NCI-H1930 (cell line): ENCODE measurements around the gene TIFAB.

Source experiments
- DNase-seq, 2 experiments: peaks; one replicate each; lab custom pipeline; 2025; lab: John Stamatoyannopoulos, UW

The TIFAB gene

DNA sequence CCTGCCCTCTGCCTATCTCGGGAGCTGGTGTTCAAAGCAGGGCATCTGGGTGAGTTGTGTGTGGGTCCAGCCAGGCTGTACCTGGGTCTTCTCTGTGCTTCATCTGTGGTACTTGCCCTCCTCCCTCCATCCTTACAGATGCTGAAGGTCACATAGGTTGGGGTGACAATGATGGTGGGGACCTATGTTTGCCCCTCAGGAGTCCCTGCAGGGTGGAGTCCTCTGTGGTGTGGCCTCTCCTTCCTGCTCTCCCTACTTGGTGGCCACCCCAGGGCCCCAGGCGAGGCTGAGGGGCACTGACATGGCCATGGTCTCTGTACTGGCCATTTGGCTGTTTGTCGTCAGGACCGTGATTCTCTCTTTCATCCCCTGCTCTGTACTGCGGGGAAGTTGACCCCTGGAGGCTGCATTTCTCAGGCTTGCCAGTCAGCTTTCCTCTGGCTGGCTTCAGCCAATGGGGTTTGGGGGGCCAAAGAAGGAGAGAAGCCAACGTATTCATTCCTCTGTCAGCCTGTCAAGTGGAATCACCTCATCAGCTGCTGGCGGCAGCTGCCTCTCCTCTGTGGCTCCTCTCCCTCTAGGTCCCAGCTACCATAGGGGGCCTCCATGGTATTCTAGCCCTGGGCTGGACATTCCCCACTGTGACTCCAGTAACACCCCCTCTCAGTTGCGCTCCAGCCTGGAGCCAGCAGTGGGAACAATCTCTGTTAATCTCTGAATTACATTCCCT lies 9.6 kb downstream of the TIFAB start:
- no peak for DNase-seq

- DNase-seq, result no peak
Measured at GRCh38 chr5:135441919-135442318, 10.2 kb downstream of the TIFAB start.

DNA sequence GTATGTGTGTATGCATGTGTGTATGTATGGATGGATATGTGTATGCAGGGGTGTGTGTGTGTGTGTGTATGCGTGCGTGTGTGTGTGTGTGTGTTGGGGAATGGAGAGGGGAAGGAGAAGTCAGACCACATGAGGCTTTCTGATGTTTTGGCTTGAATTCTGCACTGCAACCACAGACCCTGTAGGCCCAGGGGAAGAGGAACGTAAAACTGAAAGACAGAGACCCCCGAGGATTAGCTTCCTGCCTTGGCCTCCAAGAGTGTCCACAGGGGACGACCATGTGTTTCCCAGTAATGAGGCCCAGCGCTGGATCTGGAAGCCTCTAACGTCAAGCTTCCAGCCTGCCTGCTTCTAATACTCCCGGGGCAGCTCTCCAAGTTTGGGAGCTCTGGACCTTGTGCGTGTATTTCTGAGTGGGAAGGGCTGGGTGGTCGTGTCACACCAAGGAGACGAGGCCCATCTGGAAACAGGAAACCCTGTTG lies 10.8 kb downstream of the TIFAB start:
- DNase-seq, result no peak

DNA sequence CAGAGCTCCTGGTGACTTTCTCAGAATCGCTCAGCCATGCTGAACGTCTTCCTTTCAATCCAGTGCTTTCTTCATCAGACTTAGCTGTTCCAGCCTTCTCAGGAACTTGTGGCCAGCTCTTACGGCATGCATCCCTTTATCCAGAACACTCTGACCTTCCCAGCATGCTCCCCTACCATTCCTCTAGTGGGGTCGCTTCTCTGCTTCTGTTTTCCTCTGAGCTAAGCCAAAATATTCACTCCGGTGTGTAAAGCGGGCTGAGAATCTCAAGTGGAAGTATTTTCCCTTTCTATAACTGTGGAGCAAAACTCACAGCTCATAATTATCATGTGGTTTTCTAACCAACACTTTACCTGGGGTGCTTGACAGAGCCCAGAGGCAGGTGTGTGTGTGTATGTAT lies 11.2 kb downstream of the TIFAB start:
- no peak for DNase-seq

- no peak for DNase-seq
Measured at GRCh38 chr5:135439231-135440205, 12.6 kb downstream of the TIFAB start.

DNA sequence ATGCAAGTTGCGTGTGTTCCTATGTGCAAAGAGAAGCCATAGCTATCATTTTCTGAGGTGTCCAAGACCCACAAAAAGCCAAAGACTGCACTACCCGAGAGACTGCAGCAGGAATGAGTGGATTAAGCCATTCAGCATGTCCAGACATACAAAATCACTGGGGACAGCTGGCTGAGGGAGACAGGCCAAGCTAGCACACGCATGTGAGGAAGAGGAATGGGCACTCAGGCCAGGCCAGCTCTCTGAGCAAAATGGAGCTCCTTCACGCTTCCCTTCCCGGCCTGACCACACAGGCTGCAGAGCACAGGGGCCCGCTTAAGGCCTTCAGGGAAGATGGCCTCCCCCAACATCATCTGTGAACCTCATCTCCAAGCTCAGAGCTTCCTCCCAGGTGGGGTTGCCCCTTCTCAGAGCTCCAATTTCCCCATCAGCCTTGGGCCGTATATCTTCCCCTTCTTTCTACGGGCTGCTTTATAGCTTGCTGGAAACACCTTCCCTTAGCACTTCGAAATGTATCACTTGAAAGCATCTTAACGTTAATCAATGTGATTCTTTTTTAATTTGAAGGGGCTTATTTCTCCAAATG lies 13.4 kb downstream of the TIFAB start:
- no peak for DNase-seq

DNA sequence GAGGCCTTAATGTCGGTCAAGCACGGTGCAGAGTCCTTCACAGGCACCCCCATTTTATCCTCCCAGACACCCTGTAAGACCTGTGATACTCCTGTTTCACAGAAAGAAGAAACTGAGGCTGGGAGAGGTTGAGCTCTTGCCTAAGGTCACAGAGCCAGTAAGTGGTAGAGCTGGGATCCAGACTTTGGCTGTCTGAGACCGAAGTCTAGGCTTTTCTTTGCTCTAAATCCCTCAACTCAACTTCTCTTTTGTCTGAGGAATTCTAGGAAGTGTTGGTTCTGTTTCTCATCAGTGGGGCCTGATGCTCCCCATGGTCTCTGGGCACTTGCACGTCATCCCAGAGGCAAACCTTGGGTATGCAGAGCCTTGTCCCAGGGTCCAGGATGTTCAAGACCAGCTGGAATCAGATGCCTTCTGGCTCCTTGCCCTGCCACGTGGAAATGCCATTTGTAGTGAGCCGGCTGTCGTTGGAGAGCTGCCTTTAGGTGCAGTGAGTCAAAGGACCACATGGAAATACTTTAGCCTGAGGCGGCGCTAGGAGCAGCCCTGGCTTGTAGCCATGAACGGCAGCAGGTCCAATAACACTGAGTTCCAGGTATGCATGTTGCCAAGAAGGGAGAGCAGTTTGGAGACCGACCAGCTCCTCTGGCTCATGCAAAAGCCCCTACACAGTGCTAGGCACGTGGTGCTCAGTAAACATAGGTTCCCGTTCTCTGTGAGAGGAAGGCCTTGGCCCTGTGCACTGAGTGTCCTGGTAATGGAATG lies 14.2 kb downstream of the TIFAB start:
- DNase-seq, result no peak

- DNase-seq, result no peak
Measured at GRCh38 chr5:135437422-135437795, 14.7 kb downstream of the TIFAB start.

GRCh38 chr5:135436951-135437418 lies 15.2 kb downstream of the TIFAB start:
- DNase-seq, result no peak

GRCh38 chr5:135435467-135436330 lies 16.5 kb downstream of the TIFAB start:
- no peak for DNase-seq

DNA sequence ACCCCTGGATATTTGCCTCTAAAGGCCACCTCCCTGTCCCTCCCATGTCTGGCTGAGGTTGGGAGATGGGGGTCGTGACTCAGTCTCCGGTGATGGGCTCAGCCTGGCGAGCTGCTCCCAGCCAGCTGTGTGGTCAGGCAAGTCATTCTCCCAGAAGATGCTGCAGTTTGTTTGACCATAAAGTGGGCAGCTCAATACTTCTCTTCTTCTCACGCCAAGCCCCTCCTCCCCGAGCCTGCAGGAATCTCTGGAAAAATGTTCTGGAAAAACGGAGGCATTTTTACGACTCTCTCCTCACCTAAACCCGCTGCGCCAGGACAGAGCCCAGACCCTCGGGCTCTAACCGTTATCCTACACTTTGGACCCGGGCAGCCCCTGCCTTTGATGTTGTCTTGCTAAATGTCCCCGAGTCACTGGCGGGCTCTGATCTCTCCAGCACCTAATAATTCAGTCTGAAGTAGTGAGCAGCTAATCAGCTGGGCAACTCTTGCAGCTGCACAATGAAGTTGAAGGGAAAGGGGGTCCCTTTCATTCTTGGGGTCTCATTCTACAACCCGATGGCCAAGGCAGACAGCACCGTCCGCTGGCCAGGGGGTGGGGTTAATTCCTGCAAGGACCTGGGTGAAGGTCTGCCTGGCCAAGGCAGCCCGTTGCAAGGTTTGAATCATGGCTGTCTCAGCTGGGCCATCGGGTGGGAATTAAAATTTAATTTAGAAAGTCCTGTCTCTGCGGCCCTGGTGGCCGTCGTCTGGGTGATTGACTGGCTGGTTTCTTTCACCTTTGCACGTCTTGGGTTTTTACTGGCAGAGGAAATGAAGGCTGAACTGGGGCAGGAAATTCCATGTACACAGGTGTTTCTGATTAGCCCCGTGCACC lies 17.3 kb downstream of the TIFAB start:
- DNase-seq, result no peak

GRCh38 chr5:135433681-135434426 lies 18.3 kb downstream of the TIFAB start:
- DNase-seq, result no peak

- DNase-seq, result no peak
Measured at GRCh38 chr5:135432113-135432512, 20.0 kb downstream of the TIFAB start.

DNA sequence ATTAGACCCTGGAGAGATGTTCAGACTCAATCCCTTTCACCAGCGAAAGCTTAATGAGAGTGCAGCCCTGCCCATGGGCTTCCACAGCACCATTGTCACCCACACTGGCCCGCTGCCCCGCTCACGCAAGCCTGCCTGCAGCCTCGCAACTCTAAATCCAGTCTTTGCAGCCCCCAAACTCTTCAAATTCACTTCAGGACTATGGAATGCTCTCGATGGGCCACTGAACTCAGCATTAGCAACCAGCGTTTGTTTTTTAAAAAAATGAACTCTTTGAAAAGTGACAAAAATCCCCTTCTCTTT lies 22.1 kb downstream of the TIFAB start:
- DNase-seq, result no peak

- DNase-seq, result no peak
Measured at GRCh38 chr5:135429301-135430134, 22.6 kb downstream of the TIFAB start.

DNA sequence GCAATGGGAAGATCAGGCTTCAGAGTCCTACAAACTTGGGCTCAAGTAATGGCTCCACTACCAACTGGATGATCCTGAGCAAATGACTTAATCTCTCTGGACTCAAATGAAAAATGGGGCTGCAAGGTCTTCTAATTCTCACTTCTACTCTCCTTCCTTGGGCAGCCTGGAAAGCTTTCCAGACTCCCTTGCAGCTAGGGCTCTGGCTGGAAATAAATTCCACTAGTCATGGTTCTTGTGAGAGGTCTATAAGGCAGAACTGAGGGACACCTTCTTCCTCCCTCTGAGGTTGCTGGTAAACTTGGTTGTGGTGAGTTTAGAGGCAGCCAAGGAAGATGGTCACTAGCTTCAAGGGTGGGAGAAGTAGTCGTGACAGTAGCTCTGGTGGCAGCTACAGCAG lies 23.6 kb downstream of the TIFAB start:
- DNase-seq, result no peak

- DNase-seq, result peak; percentile 4 to 11
Measured at GRCh38 chr5:135426102-135427082, 25.8 kb downstream of the TIFAB start.
